Stimulated activated naive CD8-positive, alpha-beta T cell treated with anti-CD3 and anti-CD28 coated beads, Interleukin-15, Interleukin-2, amounts not matched to agents 100 U/mL and 50 U/mL, for 24 hours (primary cell): ENCODE measurements around the gene CDC42BPB.

Experiments
- ATAC-seq: fragments of 150-1000 bp; cut with Tn5 transposase; one replicate; pipeline ENCODE4 v1.10.0; 2021
- DNase-seq: peaks from one replicate; pipeline ENCODE4 v3.0.0; 2021

CDC42BPB gene

DNA sequence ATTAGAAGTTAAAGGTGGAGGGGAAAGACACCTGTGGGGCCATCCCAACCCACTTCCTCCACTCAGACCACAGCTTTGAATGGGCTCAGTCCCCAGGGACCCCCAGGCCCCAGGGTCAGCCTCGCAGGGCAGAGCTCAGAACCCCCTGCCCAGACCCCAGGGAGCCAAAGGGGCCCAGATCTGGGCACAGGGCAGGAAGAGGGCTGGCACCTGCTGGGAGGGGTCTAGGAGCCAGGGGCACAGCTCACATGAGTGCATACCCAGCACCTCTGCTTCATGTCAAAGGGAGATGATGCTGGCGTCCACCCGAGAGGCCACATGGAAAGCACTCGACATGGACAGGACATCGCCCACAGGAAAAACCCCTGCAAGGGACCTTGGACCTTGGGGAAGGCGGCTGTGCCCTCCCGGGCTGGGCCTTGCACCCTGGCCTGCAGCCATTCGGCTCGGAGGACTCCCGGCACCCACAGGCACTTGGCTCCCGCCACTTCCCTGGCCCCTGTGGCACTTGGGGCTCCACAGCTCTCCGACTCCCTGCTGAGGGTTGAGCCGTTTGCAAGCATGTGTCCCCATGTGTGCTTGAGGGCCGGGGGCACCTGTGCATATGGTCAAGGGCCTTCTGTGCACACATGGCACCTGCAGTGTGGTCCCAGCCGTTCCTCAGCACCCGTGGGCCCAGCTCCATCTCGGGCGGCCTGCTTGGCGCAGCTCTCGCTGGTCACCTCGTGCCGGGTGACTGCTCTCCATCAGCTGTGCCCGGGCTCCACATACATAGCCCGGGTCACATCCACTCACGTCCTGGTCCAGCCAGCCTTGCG, 142.7 kb downstream of the CDC42BPB start:
- DNase-seq (no peak), ATAC-seq (peak; percentile 8)

- DNase-seq (no peak), ATAC-seq (no peak)
These were observed 143.8 kb downstream of the CDC42BPB start for GRCh38 chr14:102913341-102914211.

GRCh38 chr14:102911991-102912761, 145.2 kb downstream of the CDC42BPB start:
- DNase-seq (no peak), ATAC-seq (no peak)

DNA sequence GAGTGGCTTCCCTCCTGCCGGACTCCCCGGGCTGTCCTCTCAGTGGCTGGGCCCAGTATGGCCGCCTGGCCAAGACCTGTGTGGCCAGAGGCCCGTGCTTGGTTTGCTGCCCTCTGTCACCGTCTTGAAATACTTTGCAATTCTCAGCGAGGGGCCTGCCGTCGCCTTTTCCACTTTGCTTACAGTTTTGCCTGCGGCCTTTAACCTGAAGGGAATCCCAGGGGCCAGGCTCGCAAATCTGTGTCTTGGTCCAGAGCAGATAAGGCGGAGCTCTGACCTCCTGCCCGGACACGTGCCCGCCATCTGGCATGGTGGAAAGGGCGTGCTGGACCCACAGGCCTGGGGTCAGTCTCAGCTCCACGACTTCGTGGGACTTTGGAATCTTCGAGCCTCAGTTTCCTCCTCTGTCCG, 145.8 kb downstream of the CDC42BPB start:
- no peak for ATAC-seq
- DNase-seq: no peak

GRCh38 chr14:102910442-102910841, 146.9 kb downstream of the CDC42BPB start:
- no peak for DNase-seq
- ATAC-seq: no peak

GRCh38 chr14:102909911-102910310, 147.4 kb downstream of the CDC42BPB start:
- DNase-seq: no peak
- ATAC-seq: no peak

DNA sequence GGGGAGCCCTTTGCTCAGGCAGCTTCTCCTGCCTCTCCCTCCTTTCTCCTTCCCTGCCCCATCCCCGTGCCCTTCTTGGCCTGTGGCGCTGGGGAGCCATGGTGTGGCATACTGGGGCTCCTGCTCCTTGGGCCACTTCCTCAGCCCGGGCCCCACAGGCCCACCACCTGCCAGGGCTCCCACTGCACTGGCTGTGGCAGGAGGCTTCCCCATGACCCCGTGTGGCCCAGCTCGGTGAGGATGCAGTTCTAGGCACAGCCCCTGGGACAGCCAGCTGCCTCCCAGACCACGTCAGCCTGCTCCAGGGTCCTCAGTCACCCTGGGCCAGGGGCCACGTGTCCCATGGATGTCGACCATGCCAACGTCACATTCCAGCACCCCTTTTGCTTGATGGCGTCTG, 147.9 kb downstream of the CDC42BPB start:
- no peak for DNase-seq
- ATAC-seq: no peak

GRCh38 chr14:102908766-102909455, 148.4 kb downstream of the CDC42BPB start:
- no peak for DNase-seq
- no peak for ATAC-seq

DNA sequence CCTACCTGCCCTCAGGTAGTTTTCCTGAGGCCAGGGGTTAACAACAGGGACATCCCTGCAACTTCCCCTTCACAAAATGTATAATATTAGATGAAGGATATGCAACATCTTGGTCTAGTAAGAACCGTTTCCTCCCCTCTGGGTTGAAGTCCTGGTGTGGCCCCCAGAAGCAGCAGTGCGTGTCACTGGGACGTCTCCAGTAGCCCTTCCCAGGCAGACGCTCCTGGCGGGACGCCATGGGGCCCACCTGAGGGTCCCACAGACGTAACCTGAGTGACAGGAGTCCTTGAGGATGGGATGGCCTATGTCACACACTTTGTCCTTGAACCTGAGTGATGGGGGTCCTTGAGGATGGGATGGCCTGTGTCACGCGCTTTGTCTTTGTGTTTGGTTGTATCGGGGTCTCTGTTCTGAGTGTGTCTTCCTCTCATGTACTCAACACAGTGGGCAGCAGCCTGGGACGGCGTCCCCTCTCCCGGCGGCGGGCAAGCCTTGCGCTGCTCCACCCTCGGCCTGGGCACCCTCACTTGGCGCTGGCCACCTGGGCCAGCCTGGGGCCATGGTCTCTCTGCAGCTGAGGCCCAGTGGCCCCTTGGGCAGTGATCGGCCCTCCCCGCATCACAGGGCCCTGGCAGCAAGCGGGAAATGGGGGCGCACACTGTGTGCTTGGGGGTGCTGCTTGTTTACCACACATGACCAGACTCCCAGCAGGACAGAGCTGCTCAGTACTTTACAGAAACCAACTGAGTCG, 149.2 kb downstream of the CDC42BPB start:
- no peak for DNase-seq
- ATAC-seq: no peak

DNA sequence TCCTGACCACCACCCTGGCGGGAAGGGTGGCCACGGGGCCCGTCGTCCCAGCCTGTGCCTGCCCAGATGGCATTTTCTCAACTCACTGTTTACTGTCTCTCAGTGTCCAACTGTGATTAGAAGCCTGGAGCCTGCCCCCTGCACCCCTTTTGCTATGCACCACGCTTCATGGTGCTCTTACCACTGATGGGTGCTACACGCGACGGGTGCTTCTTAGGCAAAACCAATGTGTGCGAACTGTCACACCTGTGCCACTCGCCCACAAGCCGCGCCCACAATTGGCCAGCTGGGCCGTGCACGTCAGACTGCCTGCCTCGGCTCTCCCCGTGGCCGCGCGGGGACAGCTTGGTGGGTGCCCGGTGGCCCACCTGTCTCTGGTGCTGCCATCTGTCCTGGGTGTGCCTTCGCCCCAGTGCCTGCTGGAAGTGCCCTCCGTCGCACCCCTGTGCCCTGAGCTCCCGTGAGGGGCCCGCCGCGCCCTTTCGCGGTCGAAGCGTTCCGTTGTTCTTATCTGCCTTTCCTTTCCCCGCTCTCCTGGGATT, 150.0 kb downstream of the CDC42BPB start:
- no peak for DNase-seq
- no peak for ATAC-seq

- no peak for ATAC-seq
These were observed 150.6 kb downstream of the CDC42BPB start for GRCh38 chr14:102906616-102907302.

DNA sequence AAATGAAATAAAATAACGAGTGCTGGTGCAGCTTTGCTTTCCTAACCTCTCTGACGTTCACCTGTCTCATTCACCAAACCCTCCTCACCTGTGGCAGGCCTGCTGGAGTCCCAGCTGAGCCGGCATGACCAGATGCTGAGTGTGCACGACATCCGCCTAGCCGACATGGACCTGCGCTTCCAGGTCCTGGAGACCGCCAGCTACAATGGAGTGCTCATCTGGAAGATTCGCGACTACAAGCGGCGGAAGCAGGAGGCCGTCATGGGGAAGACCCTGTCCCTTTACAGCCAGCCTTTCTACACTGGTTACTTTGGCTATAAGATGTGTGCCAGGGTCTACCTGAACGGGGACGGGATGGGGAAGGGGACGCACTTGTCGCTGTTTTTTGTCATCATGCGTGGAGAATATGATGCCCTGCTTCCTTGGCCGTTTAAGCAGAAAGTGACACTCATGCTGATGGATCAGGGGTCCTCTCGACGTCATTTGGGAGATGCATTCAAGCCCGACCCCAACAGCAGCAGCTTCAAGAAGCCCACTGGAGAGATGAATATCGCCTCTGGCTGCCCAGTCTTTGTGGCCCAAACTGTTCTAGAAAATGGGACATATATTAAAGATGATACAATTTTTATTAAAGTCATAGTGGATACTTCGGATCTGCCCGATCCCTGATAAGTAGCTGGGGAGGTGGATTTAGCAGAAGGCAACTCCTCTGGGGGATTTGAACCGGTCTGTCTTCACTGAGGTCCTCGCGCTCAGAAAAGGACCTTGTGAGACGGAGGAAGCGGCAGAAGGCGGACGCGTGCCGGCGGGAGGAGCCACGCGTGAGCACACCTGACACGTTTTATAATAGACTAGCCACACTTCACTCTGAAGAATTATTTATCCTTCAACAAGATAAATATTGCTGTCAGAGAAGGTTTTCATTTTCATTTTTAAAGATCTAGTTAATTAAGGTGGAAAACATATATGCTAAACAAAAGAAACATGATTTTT, 151.9 kb downstream of the CDC42BPB start:
- no peak for ATAC-seq
- no peak for DNase-seq

More at GRCh38 chr14:102906616-102907302, 150.6 kb downstream of the CDC42BPB start:
- DNase-seq: no peak

DNA sequence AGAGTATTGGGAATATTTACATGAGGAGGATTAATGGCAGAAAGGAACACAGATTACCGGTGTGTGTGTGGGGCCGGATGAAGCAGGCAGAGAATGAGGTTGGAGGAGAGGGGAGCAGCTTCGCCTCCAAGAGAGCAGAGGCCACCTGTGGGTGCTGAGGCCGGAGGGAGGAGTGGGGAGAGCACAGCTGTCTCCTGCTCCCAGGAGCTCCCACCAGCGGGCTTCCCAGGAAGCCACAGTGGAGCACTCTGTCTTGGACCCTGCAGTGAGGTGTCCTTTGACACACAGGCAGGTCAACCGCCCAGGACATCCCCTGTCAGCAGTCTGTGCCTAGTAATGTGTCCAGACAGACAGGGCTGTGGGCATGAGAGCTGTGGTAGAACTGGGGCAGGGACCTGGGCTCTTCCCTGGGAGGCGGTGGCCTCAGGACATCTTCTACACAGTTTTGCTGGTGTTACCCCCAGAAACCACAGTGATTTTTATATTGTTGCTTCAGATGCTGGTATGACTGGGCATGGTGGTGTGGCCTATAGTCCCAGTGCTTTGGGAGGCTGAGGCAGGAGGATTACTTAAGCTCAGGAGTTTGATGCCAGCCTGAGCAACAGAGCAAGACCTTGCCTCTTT, 153.3 kb downstream of the CDC42BPB start:
- no peak for ATAC-seq

GRCh38 chr14:102903248-102903888, 154.0 kb downstream of the CDC42BPB start:
- DNase-seq: no peak
- ATAC-seq: no peak

More for the DNA sequence above, 153.3 kb downstream of the CDC42BPB start:
- no peak for DNase-seq

GRCh38 chr14:102902523-102903247, 154.7 kb downstream of the CDC42BPB start:
- ATAC-seq (no peak), DNase-seq (no peak)

DNA sequence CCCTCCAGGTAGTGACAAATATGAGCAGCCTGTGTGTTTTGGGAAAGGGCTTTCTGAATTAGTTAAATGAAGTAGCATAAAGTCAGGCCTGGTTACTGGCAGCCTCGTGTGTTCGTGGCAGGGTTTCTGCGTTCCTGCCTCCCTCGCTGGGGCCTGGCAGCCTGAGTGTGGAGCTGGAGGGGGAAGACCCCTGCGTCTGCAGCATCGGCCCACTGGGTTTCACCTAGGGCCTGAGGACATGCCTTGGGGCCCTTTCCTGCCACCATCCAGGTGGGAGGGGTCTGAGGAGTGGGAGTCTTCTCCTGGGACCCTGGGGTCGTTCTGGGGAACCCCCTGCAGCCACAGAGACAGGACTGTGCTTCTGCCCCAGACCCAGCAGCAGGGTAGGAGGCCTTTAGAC, 155.3 kb downstream of the CDC42BPB start:
- no peak for DNase-seq
- no peak for ATAC-seq

DNA sequence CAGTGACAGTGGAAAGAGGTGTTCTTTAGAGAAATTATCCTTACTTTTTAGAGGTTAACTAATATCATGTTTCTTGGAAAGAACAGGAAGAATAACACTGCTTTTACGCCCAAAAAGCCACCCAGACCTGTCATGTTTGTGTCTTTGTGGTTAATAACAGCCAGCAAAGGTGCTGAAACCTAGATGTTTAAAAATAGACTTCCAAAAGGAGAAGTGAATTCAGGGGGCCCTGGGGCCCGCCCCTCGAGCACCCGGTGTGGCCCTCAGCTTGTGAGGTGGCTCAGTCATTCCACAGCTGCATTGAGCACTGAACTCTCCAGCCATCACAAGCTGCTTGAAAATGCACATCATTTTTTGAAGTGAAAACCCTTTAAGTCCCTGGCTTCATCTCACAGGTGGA, 155.7 kb downstream of the CDC42BPB start:
- ATAC-seq (peak; percentile 30), DNase-seq (no peak)
